SU-DHL-6 (cell line): ENCODE results near the gene KDM1A.

Experiments
- EZH2phosphoT487 ChIP-seq: fragments of 200-600 bp; sonication (generic), shearing (Covaris generic); conservative IDR thresholded peaks from 2 replicates; pipeline ENCODE4 v1.6.1; 2018; ENCODE audit warnings: mild to moderate bottlenecking, antibody characterized with exemption, low read length, moderate library complexity, mixed read lengths
- TF ChIP-seq, protein P1 (sequence below): fragments of 200-600 bp; sonication (generic); IDR thresholded peaks from one replicate; pipeline ENCODE4 v1.5.1; 2017; ENCODE audit warnings: antibody characterized with exemption, mild to moderate bottlenecking, low read length, moderate library complexity; ENCODE audit not compliant: insufficient read depth, poor library complexity, severe bottlenecking

DNA sequence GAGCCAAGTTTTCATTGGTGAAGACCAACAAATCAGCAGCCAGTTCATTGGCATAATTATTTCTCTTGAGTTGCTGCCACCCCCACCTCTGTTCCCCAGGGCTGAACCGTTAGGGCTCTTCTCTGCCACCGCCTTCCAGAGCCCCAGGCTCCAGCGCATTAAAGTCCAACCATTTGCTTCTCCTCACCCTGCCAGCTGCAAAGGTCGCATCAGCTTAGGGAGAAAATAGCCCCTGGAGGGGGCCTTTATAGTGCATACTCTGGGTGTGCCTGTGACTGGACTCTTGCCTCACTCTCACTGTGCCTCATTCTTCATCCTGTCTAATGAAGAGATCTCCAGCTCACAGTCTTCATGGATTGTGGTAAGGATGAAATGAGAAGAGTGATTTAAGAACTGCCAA, 50.4 kb downstream of the KDM1A start:
- TF ChIP-seq, protein P1, sequence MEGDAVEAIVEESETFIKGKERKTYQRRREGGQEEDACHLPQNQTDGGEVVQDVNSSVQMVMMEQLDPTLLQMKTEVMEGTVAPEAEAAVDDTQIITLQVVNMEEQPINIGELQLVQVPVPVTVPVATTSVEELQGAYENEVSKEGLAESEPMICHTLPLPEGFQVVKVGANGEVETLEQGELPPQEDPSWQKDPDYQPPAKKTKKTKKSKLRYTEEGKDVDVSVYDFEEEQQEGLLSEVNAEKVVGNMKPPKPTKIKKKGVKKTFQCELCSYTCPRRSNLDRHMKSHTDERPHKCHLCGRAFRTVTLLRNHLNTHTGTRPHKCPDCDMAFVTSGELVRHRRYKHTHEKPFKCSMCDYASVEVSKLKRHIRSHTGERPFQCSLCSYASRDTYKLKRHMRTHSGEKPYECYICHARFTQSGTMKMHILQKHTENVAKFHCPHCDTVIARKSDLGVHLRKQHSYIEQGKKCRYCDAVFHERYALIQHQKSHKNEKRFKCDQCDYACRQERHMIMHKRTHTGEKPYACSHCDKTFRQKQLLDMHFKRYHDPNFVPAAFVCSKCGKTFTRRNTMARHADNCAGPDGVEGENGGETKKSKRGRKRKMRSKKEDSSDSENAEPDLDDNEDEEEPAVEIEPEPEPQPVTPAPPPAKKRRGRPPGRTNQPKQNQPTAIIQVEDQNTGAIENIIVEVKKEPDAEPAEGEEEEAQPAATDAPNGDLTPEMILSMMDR: no peak
- TF ChIP-seq EZH2phosphoT487: no peak
